Gastrocnemius medialis (tissue), 4 donors: ENCODE data around the gene SYT15.
"Not testable (repeated sequence)": the region's sequence is repeated elsewhere in the genome, so short reads cannot be mapped to it uniquely, and the experiment has no call there.

Experiments used
- POLR2A ChIP-seq, 2 donors: fragments of 450-650 bp; IDR thresholded peaks; one replicate each; pipeline ENCODE4 v1.6.1; 2017; ENCODE audit warnings: antibody characterized with exemption in 2 of 2, mild to moderate bottlenecking in 2 of 2, moderate library complexity in 2 of 2
- TF ChIP-seq, protein P1 (sequence below), 5 experiments: fragments of 450-650 bp in 3 of 5; fragments of 200-600 bp in 2 of 5; sonication (generic) in 2 of 5; IDR thresholded peaks in 4 of 5; conservative IDR thresholded peaks in 1 of 5; 1 replicate in 4 of 5; 2 replicates in 1 of 5; pipeline ENCODE4 v1.5.1; 2016 to 2019; ENCODE audit warnings: antibody characterized with exemption in 5 of 5, mild to moderate bottlenecking in 3 of 5, moderate library complexity in 3 of 5

DNA sequence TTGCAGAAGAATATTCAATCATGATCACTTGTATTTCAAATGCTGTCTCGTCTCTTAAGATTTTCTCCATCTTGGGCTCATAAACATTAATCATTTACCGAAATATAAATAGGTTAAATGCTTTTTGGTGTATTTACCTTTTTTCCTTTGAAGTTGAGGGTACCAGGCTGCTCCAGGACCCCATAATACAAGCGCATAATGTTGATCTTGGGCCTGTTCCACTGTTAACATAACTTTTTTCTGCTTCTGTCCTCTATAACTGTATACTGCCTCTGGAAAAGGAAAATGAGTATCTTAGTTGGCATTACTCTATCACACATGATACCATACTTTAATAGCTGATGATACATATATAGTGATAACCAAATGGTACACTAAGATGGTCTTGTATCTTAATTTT lies 51.9 kb downstream of the SYT15 start:
- TF ChIP-seq, protein P1, sequence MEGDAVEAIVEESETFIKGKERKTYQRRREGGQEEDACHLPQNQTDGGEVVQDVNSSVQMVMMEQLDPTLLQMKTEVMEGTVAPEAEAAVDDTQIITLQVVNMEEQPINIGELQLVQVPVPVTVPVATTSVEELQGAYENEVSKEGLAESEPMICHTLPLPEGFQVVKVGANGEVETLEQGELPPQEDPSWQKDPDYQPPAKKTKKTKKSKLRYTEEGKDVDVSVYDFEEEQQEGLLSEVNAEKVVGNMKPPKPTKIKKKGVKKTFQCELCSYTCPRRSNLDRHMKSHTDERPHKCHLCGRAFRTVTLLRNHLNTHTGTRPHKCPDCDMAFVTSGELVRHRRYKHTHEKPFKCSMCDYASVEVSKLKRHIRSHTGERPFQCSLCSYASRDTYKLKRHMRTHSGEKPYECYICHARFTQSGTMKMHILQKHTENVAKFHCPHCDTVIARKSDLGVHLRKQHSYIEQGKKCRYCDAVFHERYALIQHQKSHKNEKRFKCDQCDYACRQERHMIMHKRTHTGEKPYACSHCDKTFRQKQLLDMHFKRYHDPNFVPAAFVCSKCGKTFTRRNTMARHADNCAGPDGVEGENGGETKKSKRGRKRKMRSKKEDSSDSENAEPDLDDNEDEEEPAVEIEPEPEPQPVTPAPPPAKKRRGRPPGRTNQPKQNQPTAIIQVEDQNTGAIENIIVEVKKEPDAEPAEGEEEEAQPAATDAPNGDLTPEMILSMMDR (IDR thresholded peaks at IDR 0.05 in 4 of 5, conservative IDR thresholded peaks at IDR 0.05 in 1 of 5) = not testable (repeated sequence)
- TF ChIP-seq POLR2A (IDR thresholded peaks at IDR 0.05) = not testable (repeated sequence)
